SK-N-MC (cell line): ENCODE measurements around the gene SHISAL1.
"Not testable (repeated sequence)": the region's sequence is repeated elsewhere in the genome, so short reads cannot be mapped to it uniquely, and the experiment has no call there.

Experiments
- EZH2 ChIP-seq: fragments of 200-600 bp; sonication (generic); IDR thresholded peaks from one replicate; pipeline ENCODE4 v1.6.1; 2017; ENCODE audit warnings: antibody characterized with exemption
- FOXP2 ChIP-seq: optimal IDR thresholded peaks from 2 replicates; pipeline ENCODE3; 2011; ENCODE audit warnings: mild to moderate bottlenecking, moderate library complexity; ENCODE audit not compliant: insufficient read depth; ENCODE audit errors: extremely low read length, control extremely low read depth
- POLR2AphosphoS5 ChIP-seq: IDR thresholded peaks from 2 replicates; pipeline ENCODE4 v1.6.1; 2012; ENCODE audit warnings: mild to moderate bottlenecking, low read depth, low read length, borderline replicate concordance

DNA sequence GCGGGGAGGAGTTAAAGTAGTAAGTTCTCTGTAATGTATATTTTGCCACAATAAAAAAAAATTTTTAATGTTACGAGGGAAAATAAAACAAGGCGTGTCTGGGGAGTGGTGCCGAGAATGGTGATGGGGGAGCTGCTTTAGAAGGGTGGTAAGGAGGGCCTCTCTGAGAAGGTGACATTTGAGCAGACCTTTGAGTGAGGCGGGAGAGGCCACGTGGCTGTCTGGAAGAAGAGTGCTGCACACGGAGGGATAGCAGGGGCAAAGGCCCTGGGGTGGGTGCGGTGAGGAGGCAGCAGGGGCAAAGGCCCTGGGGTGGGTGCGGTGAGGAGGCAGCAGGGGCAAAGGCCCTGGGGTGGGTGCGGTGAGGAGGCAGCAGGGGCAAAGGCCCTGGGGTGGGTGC lies 10.4 kb downstream of the SHISAL1 start:
- TF ChIP-seq POLR2AphosphoS5, EZH2, FOXP2: not testable (repeated sequence)
